Activated CD8-positive, alpha-beta memory T cell treated with anti-CD3 and anti-CD28 coated beads for 1 hour (primary cell): Measurements from ENCODE around the gene SLC24A3.

Experiments used
- DNase-seq, 2 donors: peaks; one replicate each; pipeline ENCODE4 v3.0.0-alpha.2; 2020; ENCODE audit warnings: low read depth in 1 of 2; ENCODE audit errors: extremely low read depth in 1 of 2

The SLC24A3 gene

GRCh38 chr20:19380211-19380610 is 167.8 kb downstream of the SLC24A3 start:
- DNase-seq = no peak

GRCh38 chr20:19381947-19382346 is 169.5 kb downstream of the SLC24A3 start:
- DNase-seq = no peak

- DNase-seq = no peak
Observed at GRCh38 chr20:19382386-19383340, 170.2 kb downstream of the SLC24A3 start.

GRCh38 chr20:19384940-19385339 is 172.5 kb downstream of the SLC24A3 start:
- no peak for DNase-seq

- no peak for DNase-seq
Observed at GRCh38 chr20:19387251-19387650, 174.8 kb downstream of the SLC24A3 start.

- DNase-seq = no peak
Observed at GRCh38 chr20:19392344-19393130, 180.1 kb downstream of the SLC24A3 start.

- no peak for DNase-seq
Observed at GRCh38 chr20:19396460-19397081, 184.1 kb downstream of the SLC24A3 start.

- no peak for DNase-seq
Observed at GRCh38 chr20:19397226-19397625, 184.8 kb downstream of the SLC24A3 start.

- DNase-seq = no peak
Observed at GRCh38 chr20:19397666-19398065, 185.2 kb downstream of the SLC24A3 start.

- DNase-seq = no peak
Observed at GRCh38 chr20:19401096-19401495, 188.7 kb downstream of the SLC24A3 start.

GRCh38 chr20:19403549-19403948 is 191.1 kb downstream of the SLC24A3 start:
- DNase-seq = no peak

- DNase-seq = no peak
Observed at GRCh38 chr20:19404826-19405225, 192.4 kb downstream of the SLC24A3 start.

GRCh38 chr20:19405958-19406357 is 193.5 kb downstream of the SLC24A3 start:
- no peak for DNase-seq

- no peak for DNase-seq
Observed at GRCh38 chr20:19406381-19406780, 193.9 kb downstream of the SLC24A3 start.

GRCh38 chr20:19407196-19407595 is 194.8 kb downstream of the SLC24A3 start:
- DNase-seq = no peak

- DNase-seq = no peak
Observed at GRCh38 chr20:19407736-19408135, 195.3 kb downstream of the SLC24A3 start.

GRCh38 chr20:19408971-19409370 is 196.5 kb downstream of the SLC24A3 start:
- DNase-seq = no peak

GRCh38 chr20:19411811-19412210 is 199.4 kb downstream of the SLC24A3 start:
- no peak for DNase-seq

GRCh38 chr20:19412254-19412653 is 199.8 kb downstream of the SLC24A3 start:
- DNase-seq = no peak

- no peak for DNase-seq
Observed at GRCh38 chr20:19414600-19414999, 202.2 kb downstream of the SLC24A3 start.

GRCh38 chr20:19415786-19416185 is 203.3 kb downstream of the SLC24A3 start:
- no peak for DNase-seq
